Suprapubic skin (tissue), 4 donors: ENCODE results near the gene TF. TPM values are rescaled to one million over a fixed set of nuclear protein-coding genes. Genes with fewer than 3 reads are reported as not detected.

Source experiments
- DNase-seq, 2 donors: peaks; one replicate each; pipeline ENCODE4 v3.0.0-alpha.2; 2019; ENCODE audit warnings: low spot score in 2 of 2
- H3K27ac ChIP-seq: fragments of 200-600 bp; sonication (generic); one replicate; pipeline ENCODE4 v1.5.1; 2019
- H3K27me3 ChIP-seq: fragments of 200-600 bp; sonication (generic); one replicate; pipeline ENCODE4 v1.5.1; 2019
- H3K36me3 ChIP-seq: fragments of 200-600 bp; sonication (generic); one replicate; pipeline ENCODE4 v1.5.1; 2019
- H3K4me1 ChIP-seq: fragments of 200-600 bp; sonication (generic); one replicate; pipeline ENCODE4 v1.5.1; 2019
- H3K4me3 ChIP-seq: fragments of 200-600 bp; sonication (generic); one replicate; pipeline ENCODE4 v1.5.1; 2019; ENCODE audit warnings: mild to moderate bottlenecking
- H3K9me3 ChIP-seq: fragments of 200-600 bp; sonication (generic); one replicate; pipeline ENCODE4 v1.5.1; 2019
- CTCF ChIP-seq, 2 donors: fragments of 200-600 bp in 1 of 2; fragments of 450-650 bp in 1 of 2; sonication (generic) in 1 of 2; IDR thresholded peaks; one replicate each; pipeline ENCODE4 v1.5.1; 2016 to 2019; ENCODE audit warnings: antibody characterized with exemption in 2 of 2, mild to moderate bottlenecking in 1 of 2, moderate library complexity in 1 of 2
- EP300 ChIP-seq: sonication (generic); formaldehyde crosslinking; IDR thresholded peaks from one replicate; pipeline ENCODE4 v1.6.1; 2017; ENCODE audit warnings: antibody characterized with exemption
- POLR2A ChIP-seq, 2 donors: fragments of 450-650 bp; IDR thresholded peaks; one replicate each; pipeline ENCODE4 v1.6.1; 2017; ENCODE audit warnings: antibody characterized with exemption in 2 of 2, mild to moderate bottlenecking in 2 of 2, moderate library complexity in 2 of 2
- POLR2AphosphoS5 ChIP-seq, 3 donors: sonication (generic); formaldehyde crosslinking; IDR thresholded peaks; one replicate each; pipeline ENCODE4 v1.6.1; 2017; ENCODE audit warnings: antibody characterized with exemption in 3 of 3
- WGBS: methylation state at CpG from one replicate; pipeline ENCODE4 v1.1.5; 2018; 5-methylcytosine and 5-hydroxymethylcytosine counted together
- total RNA-seq, 4 donors: library from RNA; depleted of rRNA; stranded (reverse); fragments of >200 nt; gene quantifications; one replicate each; pipeline ENCODE4 v1.1.0, GENCODE V29; 2016

The TF gene
- total RNA-seq, 4 donors from 2014 or later = 4.8 to 16.5 (median 8.7) TPM

DNA sequence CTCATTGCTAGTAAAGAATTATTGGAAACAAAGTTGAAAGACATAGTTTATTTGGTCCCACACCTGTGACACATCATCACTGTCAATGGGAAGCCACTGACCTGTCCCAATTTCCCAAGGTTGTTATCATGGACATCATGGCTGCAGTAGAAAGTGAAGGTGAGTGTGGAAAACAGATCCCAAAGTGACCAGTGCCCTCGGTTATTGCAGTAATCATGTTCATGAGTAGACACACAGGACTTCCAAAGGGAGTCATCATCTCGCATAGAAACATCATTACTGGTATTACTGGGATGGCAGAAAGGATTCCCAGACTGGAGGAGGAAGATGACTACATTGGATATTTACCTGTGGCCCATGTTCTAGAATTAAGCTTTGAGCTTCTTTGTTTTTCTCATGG, 14.7 kb downstream of the TF start:
- 89% methylated on average over 2 of the region's 2 CpGs for WGBS
- peaks cover 28% of the 10 kb centered on the region for H3K4me1 ChIP-seq
- H3K27me3 ChIP-seq = no peaks in the 10 kb centered on the region
- TF ChIP-seq POLR2AphosphoS5 (IDR thresholded peaks at IDR 0.05) (no peak), EP300 (no peak), CTCF (IDR thresholded peaks at IDR 0.05) (no peak), POLR2A (IDR thresholded peaks at IDR 0.05) (no peak)
- DNase-seq = no peak
- H3K4me3 ChIP-seq = no peak overlapping the region
- H3K27ac ChIP-seq = no peak overlapping the region
- no peaks in the 10 kb centered on the region for H3K36me3 ChIP-seq
- H3K9me3 ChIP-seq = no peaks in the 10 kb centered on the region

GRCh38 chr3:133761605-133762484, 15.7 kb downstream of the TF start:
- DNase-seq = no peak
- H3K4me3 ChIP-seq = no peak overlapping the region
- no peaks in the 10 kb centered on the region for H3K27me3 ChIP-seq
- WGBS = 79% methylated on average over 6 of the region's 6 CpGs
- peaks cover 18% of the 10 kb centered on the region for H3K4me1 ChIP-seq
- no peaks in the 10 kb centered on the region for H3K36me3 ChIP-seq
- H3K9me3 ChIP-seq = no peaks in the 10 kb centered on the region
- no peak for TF ChIP-seq POLR2A (IDR thresholded peaks at IDR 0.05)
- no peak for TF ChIP-seq POLR2AphosphoS5 (IDR thresholded peaks at IDR 0.05)
- TF ChIP-seq EP300 = no peak
- TF ChIP-seq CTCF (IDR thresholded peaks at IDR 0.05) = no peak
- H3K27ac ChIP-seq = no peak overlapping the region

- TF ChIP-seq EP300 = no peak
- TF ChIP-seq CTCF (IDR thresholded peaks at IDR 0.05) = no peak
- TF ChIP-seq POLR2A (IDR thresholded peaks at IDR 0.05) = no peak
- TF ChIP-seq POLR2AphosphoS5 (IDR thresholded peaks at IDR 0.05) = no peak
- H3K36me3 ChIP-seq = no peaks in the 10 kb centered on the region
Measured at GRCh38 chr3:133762539-133762938, 16.3 kb downstream of the TF start.

DNA sequence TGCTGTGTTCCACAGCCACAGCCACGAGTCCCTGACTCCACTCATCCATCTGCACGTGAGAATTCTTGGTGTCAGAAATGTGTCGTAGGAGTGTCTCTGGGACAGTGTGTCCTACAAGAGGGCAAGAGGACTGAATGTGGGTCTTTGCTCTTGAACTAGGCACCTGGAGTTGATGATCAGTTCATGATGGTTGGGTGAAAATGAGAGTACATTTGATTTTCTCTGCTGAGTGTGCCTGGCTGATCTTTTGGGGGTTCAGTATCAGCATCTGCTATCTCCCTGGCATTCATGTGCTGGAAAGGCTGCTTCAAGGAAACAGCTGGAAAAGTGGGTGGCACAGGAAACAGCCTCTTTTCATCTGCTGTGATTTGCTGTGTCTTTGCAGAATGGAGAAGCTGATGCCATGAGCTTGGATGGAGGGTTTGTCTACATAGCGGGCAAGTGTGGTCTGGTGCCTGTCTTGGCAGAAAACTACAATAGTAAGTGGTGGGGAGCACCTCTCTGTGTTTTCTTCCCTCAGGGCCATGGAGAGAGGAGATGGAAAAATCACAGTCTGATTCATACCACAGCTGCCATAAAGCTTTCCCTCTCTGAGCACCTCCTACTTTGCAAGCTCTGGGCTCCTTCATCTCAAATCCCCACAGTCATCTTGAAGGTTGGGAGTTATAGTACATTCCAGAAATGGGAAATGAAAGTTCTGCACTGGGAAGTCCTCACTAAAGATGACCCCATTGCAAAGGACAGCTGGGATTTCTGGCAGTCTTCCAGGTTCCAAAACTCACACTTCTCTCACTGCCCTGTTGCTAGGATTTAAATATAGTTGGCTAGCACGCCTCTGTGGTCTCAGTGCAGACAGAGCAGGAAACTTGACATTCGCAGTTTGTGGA, 17.8 kb downstream of the TF start:
- WGBS = 48% methylated on average over 6 of the region's 6 CpGs

More at GRCh38 chr3:133762539-133762938, 16.3 kb downstream of the TF start:
- Histone ChIP-seq H3K9me3 (no peaks in the 10 kb centered on the region), H3K4me3 (no peak overlapping the region), H3K27me3 (no peaks in the 10 kb centered on the region), H3K4me1 (peaks cover 13% of the 10 kb centered on the region), H3K27ac (no peak overlapping the region)
- 79% methylated on average over 3 of the region's 3 CpGs for WGBS
- DNase-seq = no peak

More for the DNA sequence above, 17.8 kb downstream of the TF start:
- Histone ChIP-seq H3K4me1 (peaks cover 13% of the 10 kb centered on the region), H3K4me3 (no peak overlapping the region), H3K27me3 (no peaks in the 10 kb centered on the region), H3K9me3 (no peaks in the 10 kb centered on the region), H3K27ac (no peak overlapping the region), H3K36me3 (no peaks in the 10 kb centered on the region)
- no peak for DNase-seq
- no peak for TF ChIP-seq POLR2A (IDR thresholded peaks at IDR 0.05)
- no peak for TF ChIP-seq POLR2AphosphoS5 (IDR thresholded peaks at IDR 0.05)
- no peak for TF ChIP-seq CTCF (IDR thresholded peaks at IDR 0.05)
- no peak for TF ChIP-seq EP300
